Brain microvascular endothelial cell (primary cell): ENCODE results near the gene DUSP22.

Experiments used
- DNase-seq: peaks from one replicate; pipeline ENCODE4 v3.0.0-alpha.2; 2020
- H3K27ac ChIP-seq: fragments of 250-450 bp; sonication (Bioruptor Pico); 2 replicates; pipeline ENCODE4 v1.5.1; 2020; ENCODE audit warnings: mild to moderate bottlenecking, moderate library complexity
- H3K27me3 ChIP-seq: fragments of 250-450 bp; sonication (Bioruptor Pico); replicated peaks from 2 replicates; pipeline ENCODE4 v1.5.1; 2020; ENCODE audit warnings: mild to moderate bottlenecking
- H3K36me3 ChIP-seq: fragments of 250-450 bp; sonication (Bioruptor Pico); replicated peaks from 2 replicates; pipeline ENCODE4 v1.5.1; 2020; ENCODE audit warnings: mild to moderate bottlenecking
- H3K4me3 ChIP-seq: 2 replicates; pipeline ENCODE4 v1.5.1; 2011; ENCODE audit warnings: low read depth, mild to moderate bottlenecking, control low read depth, low read length, moderate library complexity
- CTCF ChIP-seq: IDR thresholded peaks from 2 replicates; pipeline ENCODE4 v1.5.1; 2011; ENCODE audit warnings: low read depth, mild to moderate bottlenecking, moderate library complexity, low read length, control low read depth, inconsistent platforms; ENCODE audit errors: missing control alignments
- in situ Hi-C: cut with HindIII; loops from 2 replicates; pipeline ENCODE4 v1.10.0; 2017; ENCODE audit warnings: low sequenced_read_pairs, low pct_ligation_motif_present

Gene DUSP22

GRCh38 chr6:397056-397455, 104.8 kb downstream of the DUSP22 start:
- Histone ChIP-seq H3K36me3 (no peaks in the 10 kb centered on the region), H3K27me3 (peaks cover 42% of the 10 kb centered on the region), H3K4me3 (no peak overlapping the region), H3K27ac (no peak overlapping the region)
- in situ Hi-C loops = no loop called here
- no peak for DNase-seq
- no peak for TF ChIP-seq CTCF

- H3K27ac ChIP-seq = no peak overlapping the region
These were observed 105.3 kb downstream of the DUSP22 start for GRCh38 chr6:397604-398003.

GRCh38 chr6:398065-398464, 105.8 kb downstream of the DUSP22 start:
- Histone ChIP-seq H3K27ac (no peak overlapping the region), H3K27me3 (peaks cover 32% of the 10 kb centered on the region), H3K36me3 (no peaks in the 10 kb centered on the region), H3K4me3 (no peak overlapping the region)
- in situ Hi-C loops = no loop called here
- no peak for DNase-seq
- TF ChIP-seq CTCF = no peak

More at GRCh38 chr6:397604-398003, 105.3 kb downstream of the DUSP22 start:
- in situ Hi-C loops = no loop called here
- peaks cover 36% of the 10 kb centered on the region for H3K27me3 ChIP-seq
- no peak overlapping the region for H3K4me3 ChIP-seq
- no peaks in the 10 kb centered on the region for H3K36me3 ChIP-seq
- no peak for TF ChIP-seq CTCF
- no peak for DNase-seq

GRCh38 chr6:398558-399078, 106.3 kb downstream of the DUSP22 start:
- in situ Hi-C loops = no loop called here
- H3K27ac ChIP-seq = no peak overlapping the region
- peaks cover 26% of the 10 kb centered on the region for H3K27me3 ChIP-seq
- no peak for TF ChIP-seq CTCF
- H3K36me3 ChIP-seq = no peaks in the 10 kb centered on the region
- H3K4me3 ChIP-seq = no peak overlapping the region
- no peak for DNase-seq

GRCh38 chr6:399785-400534, 107.7 kb downstream of the DUSP22 start:
- DNase-seq = no peak
- in situ Hi-C loops = no loop called here
- TF ChIP-seq CTCF = no peak
- H3K36me3 ChIP-seq = no peaks in the 10 kb centered on the region
- peaks cover 13% of the 10 kb centered on the region for H3K27me3 ChIP-seq
- no peak overlapping the region for H3K4me3 ChIP-seq
- no peak overlapping the region for H3K27ac ChIP-seq
